HL-60/S4 treated with retinoic acid at 250 ng/mL for 4 days and 3 days (cell line): ENCODE results near the gene MGAT1.
"Not testable (repeated sequence)": the region's sequence is repeated elsewhere in the genome, so short reads cannot be mapped to it uniquely, and the experiment has no call there.

Experiments
- in situ Hi-C: fragments of 300-500 bp; cut with MboI; formaldehyde crosslinking; loops from 2 replicates; pipeline ENCODE4 v1.7.0; 2022; ENCODE audit warnings: low sequenced_read_pairs

MGAT1 gene

DNA sequence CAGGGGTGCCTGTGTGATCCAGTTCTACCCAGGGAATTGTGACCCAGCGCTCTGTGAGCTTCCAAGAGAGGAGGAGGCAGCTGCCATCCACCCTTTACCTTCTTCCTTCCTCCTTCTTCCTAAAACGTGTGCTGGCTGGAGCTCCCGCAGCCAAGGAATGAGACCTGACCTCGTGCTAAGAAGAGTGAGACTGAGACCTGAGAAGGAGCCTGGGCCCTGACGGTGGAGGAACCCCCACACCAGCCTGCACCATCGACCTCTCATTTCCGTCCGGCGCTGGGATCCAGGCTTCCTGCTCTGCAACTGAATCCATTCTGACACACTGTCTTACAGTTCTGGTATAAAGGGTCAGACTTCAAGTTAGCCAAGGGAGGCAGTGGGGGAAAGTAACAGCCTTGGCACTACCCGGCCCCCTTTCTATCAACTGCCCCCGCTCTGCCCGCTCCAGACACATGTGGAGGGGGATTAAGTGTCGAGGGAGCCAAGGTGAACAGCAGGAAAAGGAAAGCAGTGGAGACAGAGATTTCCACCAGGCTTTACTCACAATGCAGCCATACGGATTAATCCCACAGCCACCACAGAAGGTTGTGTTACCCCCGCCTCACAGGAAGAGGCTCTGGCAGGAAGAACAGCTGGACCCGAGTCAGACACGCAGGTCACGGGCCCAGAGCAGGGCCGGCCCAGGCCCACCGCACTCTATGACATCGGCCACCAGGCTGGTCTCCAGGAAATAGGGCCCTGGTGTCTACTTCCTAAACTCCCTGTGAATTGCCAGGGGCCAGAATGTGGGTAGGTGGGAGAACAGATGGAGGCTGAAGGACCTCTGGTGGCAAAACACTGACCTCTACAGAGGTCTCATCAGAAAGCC is 15.8 kb downstream of the MGAT1 start:
- in situ Hi-C loops: no loop called here

DNA sequence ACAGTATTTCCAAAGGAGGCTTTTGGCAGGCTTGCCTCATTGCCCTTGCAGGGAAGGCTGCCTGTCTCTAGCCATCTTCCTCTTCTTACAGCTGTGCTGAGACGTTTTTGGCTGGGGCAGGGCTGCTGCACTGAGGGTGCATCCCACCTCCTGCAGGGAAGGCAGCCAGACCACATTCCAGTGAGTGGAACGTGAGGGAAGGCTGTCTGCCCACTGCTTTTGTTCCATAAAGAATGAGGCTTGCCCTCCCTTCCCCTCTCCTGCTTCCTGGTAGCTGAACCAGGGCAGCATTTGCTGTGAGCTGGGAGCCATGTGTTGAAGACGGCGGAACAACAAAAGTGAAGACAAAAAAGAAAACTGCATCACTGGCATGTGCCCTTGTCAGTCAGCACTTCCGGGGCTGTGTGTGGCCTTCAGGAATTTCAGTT is 16.8 kb downstream of the MGAT1 start:
- in situ Hi-C loops: no loop called here

DNA sequence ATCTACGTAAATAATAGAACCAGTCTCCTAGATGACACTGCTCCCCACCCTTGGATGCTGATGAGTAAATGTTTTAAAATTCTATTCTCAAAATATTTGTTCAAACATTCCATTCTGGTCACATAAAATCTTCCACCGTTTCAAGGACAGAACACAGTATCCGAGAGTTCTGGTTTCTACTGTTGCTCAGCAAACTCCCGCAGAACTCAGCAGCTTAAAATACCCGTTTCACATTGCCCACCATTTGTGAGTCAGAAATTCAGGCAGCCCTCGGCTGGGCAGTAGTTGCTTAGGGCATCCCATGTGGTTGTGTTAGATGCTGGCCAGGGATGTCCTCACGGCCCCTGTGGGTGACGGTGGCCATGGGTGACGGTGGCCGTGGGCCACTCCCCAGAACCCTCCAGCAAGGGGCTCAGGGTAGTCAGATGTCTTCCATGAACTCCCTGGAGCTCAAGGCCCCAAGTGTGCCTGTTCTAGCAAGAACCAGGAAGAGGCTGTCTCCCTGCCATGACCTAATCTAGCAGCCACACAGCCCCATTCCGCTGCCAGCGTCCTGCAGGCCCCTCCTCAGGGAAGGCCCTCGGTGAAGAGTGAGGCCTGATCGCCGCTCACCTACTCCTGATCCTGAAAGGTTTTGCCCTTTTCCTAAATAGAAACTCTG is 17.4 kb downstream of the MGAT1 start:
- in situ Hi-C loops: no loop called here

GRCh38 chr5:180784497-180785097 is 18.0 kb downstream of the MGAT1 start:
- in situ Hi-C loops: no loop called here

DNA sequence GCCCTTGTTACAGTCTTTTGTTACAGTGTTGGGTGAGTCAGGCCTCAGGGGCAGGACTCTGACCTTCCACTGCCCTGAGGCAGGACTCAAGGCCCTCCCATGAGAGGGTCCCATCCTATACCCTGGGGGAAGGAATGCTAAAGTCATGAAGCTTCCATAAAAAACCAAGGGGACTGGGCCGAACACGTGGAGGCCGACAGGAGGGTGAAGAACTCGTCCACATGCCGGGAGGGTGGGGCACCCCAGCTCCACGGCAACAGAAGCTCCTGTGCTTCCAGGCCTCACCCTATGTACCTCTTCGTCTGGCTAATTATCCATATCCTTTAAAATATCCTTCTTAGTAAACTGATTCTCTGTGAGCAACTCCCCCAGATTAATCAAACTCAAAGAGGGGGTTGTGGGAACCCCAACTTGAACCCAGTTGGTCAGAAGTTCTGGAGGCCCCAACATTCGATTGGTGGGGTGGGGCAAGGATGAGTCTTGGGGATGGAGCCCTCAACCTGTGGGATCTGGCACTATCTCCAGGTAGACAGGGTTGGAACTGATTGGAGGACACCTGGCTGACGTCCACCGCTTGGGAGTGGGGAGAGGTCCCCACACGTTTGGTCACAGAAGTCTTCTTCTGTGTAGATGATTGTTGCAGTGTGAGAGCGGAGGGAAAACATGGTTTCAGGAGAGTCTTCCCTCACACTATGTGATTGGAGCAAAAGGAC is 19.1 kb downstream of the MGAT1 start:
- in situ Hi-C loops: no loop called here

DNA sequence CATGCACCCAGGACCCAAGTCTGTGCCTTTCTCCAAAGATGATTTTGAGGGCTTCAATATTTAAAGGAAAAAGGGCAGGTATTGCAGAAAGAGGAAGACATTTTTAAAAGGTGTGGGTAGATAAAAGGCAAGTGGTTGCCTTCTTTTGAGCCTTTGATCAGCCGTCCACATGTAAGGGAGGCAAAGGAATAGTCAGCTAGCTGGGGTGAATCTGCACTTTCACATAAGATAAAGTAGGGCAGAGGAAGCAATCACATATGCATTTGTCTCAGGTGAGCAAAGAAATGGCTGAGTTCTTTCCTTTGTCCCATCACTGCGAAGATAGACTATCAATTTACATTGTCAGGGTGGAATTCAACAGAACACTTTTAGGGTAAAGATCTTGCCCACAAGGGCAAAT is 19.9 kb downstream of the MGAT1 start:
- in situ Hi-C loops: no loop called here

- in situ Hi-C loops: not testable (repeated sequence)
Measured at GRCh38 chr5:180781900-180782326, 20.7 kb downstream of the MGAT1 start.

DNA sequence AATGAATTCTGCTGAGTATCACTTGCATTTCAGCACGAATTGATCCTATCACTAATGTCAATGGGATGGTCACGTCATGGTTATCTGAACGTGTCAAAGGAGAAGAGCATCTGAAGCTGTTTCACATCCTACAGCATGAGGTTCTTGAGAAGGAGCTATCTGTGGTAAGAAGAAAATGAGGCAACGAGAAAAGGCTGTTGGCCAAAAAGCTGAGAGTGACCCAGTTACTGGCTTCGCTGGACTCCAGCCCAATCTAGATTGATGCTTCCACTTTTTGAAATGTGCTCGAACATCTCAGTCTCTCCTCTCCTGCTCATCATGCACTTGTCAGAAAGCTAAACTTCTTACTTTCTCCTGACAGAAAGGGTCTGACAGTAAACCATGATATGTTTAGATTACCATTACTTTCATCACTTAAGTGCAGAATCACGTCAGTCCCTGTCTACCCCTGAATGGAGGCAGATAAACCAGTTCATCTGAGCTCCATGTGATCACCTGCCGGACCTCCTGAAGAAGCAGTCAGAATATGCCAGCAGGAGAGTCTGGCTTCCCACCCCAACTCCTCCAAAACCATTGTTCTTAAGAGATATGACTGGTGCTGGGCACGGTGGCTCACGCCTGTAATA is 22.5 kb downstream of the MGAT1 start:
- in situ Hi-C loops: no loop called here

DNA sequence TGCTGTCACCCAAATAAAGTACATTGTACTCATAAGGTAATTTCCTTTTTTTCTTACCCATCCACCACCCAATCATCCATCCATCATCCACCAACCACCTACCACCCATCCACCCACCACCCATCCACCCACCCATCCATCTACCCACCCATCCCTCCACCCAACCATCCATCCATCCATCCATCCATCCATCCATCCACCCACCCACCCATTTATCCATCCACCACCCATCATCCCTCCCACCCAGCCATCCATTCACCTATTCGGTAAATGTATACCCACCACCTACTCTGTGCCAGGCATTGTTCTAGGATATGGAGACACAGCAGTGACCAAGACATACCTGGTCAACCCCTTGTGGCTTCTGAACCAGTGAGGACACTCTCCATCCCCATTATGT is 25.1 kb downstream of the MGAT1 start:
- in situ Hi-C loops: no loop called here

DNA sequence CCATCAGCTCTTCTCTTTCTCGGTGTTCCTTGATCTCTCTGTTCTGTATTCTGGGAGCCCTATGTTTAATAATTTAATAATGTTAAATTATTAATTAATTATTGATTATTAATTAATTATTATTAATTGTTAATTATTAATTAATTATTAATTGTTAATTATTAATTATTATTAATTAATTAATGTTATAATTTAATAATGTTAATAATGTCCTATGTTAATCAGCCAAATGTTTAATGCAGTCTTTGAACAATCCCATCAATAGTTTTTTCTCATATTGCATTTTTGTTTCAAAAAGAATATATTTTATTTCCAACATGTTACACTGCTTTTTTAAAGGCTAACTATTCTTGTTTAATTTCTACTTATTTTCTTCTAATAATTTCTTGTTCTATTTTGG is 26.2 kb downstream of the MGAT1 start:
- in situ Hi-C loops: no loop called here

- in situ Hi-C loops: no loop called here
Measured at GRCh38 chr5:180775624-180776023, 27.0 kb downstream of the MGAT1 start.

DNA sequence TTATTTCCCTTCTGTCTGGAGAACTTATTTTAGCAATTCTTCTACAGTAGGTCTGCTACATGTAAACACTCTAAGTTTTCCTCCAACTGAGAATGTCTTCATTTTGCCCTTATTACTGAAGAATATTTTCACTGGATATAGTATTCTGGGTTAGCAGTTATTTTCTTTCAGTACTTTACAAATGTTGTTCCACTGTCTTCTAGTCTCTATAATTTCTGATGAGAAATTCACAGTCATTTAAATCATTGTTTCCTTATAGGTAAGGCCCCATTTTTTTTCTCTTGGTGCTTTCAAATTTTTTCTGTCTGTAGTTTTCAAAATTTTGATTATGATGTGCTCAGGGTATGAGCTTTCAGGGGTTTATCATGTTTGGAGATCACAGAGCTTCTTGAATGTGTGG is 30.8 kb downstream of the MGAT1 start:
- in situ Hi-C loops: no loop called here

DNA sequence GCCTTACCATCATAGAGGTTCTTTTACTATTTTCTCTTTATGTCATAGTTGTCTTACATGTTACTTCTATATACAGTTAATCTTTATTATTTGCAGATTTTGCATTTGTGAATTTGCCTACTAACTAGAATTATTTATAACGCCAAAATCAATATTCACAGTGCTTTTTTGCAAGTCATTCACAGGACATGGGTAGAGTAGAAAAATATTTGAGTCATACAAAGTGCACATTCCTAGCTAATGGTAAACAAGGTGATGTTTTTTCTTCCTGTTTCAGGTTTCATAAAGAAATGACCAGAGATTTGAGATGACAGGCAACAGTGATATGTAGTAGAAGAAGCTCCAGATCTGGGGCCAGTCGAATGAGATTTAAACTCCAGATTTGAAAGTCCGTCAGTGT is 32.8 kb downstream of the MGAT1 start:
- in situ Hi-C loops: no loop called here

DNA sequence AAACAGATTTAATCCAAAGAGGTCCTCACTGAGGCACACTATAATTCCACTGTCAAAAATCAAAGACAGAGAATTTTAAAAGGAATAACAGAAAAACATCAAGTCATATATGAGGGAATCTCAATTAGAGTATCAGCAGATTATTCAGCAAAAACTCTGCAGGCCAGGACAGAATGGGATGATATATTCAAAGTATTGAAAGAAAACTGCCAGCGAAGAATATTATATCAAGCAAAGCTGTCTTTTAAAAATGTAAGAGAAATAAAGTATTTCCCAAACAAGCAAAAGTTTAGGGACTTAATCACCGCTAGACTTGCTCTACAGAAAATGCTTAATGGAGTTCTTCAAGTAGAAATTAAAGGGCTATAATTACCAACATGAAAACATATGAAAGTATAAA is 47.0 kb downstream of the MGAT1 start:
- in situ Hi-C loops: no loop called here

GRCh38 chr5:180744253-180744652 is 58.4 kb downstream of the MGAT1 start:
- in situ Hi-C loops: no loop called here

- in situ Hi-C loops: no loop called here
Measured at GRCh38 chr5:180742727-180743126, 59.9 kb downstream of the MGAT1 start.

DNA sequence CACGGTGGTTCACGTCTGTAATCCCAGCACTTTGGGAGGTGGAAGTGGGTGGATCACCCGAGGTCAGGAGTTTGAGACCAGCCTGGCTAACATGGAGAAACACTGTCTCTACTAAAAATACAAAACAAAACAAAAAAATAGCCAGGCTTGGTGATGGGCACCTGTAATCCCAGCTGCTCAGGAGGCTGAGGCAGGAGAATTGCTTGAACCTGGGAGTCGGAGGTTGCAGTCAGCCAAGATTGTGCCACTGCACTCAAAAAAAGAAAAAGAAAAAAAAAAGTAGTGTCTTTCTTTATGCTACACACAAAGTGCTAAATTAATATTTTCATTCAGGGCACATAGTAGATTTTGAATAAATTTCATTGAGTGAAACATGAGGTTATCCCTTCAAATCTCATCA is 61.7 kb downstream of the MGAT1 start:
- in situ Hi-C loops: not testable (repeated sequence)

DNA sequence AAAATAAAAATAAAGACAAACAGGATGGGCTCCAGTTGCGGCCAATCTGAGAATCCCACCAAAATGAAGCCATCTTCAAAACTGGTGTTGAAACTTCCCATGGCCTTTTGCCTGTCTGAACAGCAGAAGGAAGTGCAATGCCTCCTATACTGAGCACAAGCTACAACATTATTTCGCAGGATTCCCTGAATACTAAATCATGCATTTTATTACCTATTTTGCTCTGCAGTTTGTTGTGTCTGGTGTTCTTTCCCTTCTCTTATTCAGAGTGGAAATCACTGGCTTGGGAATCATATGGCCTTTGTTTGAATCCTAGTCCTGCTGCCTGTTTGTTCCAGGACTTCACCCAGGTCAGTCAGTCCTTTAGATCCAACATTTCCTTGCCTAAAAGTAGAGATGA is 62.6 kb downstream of the MGAT1 start, which contains the start of gene OR2Y1:
Gene OR2Y1 (minus strand): TSS at position 101 of the 400 bp plus-strand sequence. CDS start 0 bp downstream, at position 101.
- in situ Hi-C loops: no loop called here

- in situ Hi-C loops: no loop called here
Measured at GRCh38 chr5:180739271-180739670, 63.3 kb downstream of the MGAT1 start.

DNA sequence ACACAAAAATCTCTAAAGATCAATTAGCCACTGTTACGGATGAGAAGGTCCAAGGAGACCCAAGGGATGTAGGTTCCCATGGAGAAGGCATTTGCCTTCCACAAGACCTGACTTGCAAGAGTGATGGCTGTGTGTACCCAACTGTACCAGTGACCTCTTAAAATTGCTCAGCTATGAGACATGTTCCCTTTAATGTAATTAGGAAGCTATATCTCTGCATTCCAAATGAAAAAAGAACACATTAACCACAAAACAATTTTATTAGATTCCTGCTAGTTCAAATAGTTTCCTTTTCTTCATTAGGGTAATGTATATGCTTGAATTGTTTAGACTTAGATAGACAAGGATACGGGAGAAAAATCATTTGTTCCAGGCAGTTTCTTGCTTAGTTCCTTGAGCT is 66.1 kb downstream of the MGAT1 start:
- in situ Hi-C loops: no loop called here
